ENCODE data around the gene AKAP6. TPM values are rescaled to one million over a fixed set of nuclear protein-coding genes. Genes with fewer than 3 reads are reported as not detected.

AKAP6 gene
- total RNA-seq, 1 experiment from 2014 or later = 1.1 TPM

GRCh38 chr14:32306549-32306948 lies 22.5 kb upstream of the AKAP6 start:
- Histone ChIP-seq H3K9me3 (ENCODE audit: control insufficient read depth, low read depth, low read length) (no peaks in the 10 kb centered on the region), H3K9ac (ENCODE audit: extremely low read depth, insufficient read length, low read length) (no peak overlapping the region), H3K23me2 (ENCODE audit: insufficient read length, low read depth, low read length, poor library complexity, severe bottlenecking) (no peaks in the 10 kb centered on the region), H3K27ac (ENCODE audit: insufficient read length, low read depth, low read length) (no peak overlapping the region), H2BK12ac (ENCODE audit: insufficient read length, low read depth, low read length) (no peak overlapping the region), H2BK20ac (ENCODE audit: low read depth, low read length, poor library complexity, severe bottlenecking) (no peak overlapping the region), H3K4me1 (ENCODE audit: insufficient read depth, low read length) (no peaks in the 10 kb centered on the region), H3T11ph (ENCODE audit: low read length) (no peak overlapping the region), H2AK5ac (ENCODE audit: insufficient read length, low read length) (no peak overlapping the region), H3K14ac (ENCODE audit: insufficient read depth, low read length) (no peak overlapping the region), H3K56ac (ENCODE audit: insufficient read length, low read depth, low read length) (no peak overlapping the region), H3K4me2 (ENCODE audit: insufficient read depth, insufficient read length, low read length) (no peak overlapping the region), H4K91ac (ENCODE audit: insufficient read length, low read depth, low read length) (no peak overlapping the region), H3K27me3 (ENCODE audit: insufficient read depth, low read length) (no peaks in the 10 kb centered on the region), H2AFZ (ENCODE audit: low read length) (no peak overlapping the region), H3K18ac (ENCODE audit: insufficient read length, low read depth, low read length) (no peak overlapping the region), H4K8ac (replicated peaks; ENCODE audit: insufficient read length, low read depth, low read length) (no peak overlapping the region), H3K79me2 (ENCODE audit: insufficient read depth, low read length) (no peaks in the 10 kb centered on the region), H2BK15ac (ENCODE audit: low read depth, low read length) (no peak overlapping the region), H4K20me1 (ENCODE audit: control insufficient read depth, insufficient read depth, insufficient read length) (no peaks in the 10 kb centered on the region), H2BK120ac (ENCODE audit: low read depth, low read length, poor library complexity, severe bottlenecking) (no peak overlapping the region), H4K5ac (ENCODE audit: insufficient read length, low read depth, low read length) (no peak overlapping the region), H3K4ac (ENCODE audit: low read depth, low read length) (no peak overlapping the region), H2BK5ac (ENCODE audit: insufficient read length, low read length) (no peak overlapping the region), H3K79me1 (ENCODE audit: insufficient read depth, low read depth, low read length, poor library complexity, severe bottlenecking) (no peaks in the 10 kb centered on the region), H3K23ac (ENCODE audit: insufficient read length, low read depth, low read length) (no peak overlapping the region)
- no CpG with 5 or more reads among the region's 3 CpGs for WGBS (ENCODE audit: extremely low coverage, insufficient read length, low lambda C conversion rate)
- TF ChIP-seq CTCF (conservative IDR thresholded peaks at IDR 0.05) = no peak
- no peak for DNase-seq
- no peaks in the 10 kb centered on the region for H3K36me3 Mint-ChIP-seq (ENCODE audit: insufficient read depth in 1 of 3, low read depth in 3 of 3)
- no peak overlapping the region for H3K27ac Mint-ChIP-seq
- no peak overlapping the region for H3K4me3 Mint-ChIP-seq
- H3K27me3 Mint-ChIP-seq (ENCODE audit: low read depth) = no peaks in the 10 kb centered on the region
- H3K9me3 Mint-ChIP-seq = no peaks in the 10 kb centered on the region
- H3K4me1 Mint-ChIP-seq = no peaks in the 10 kb centered on the region

Measured in H9 (cell line).